Measurements from ENCODE around the gene FLCN. TPM values are rescaled to one million over a fixed set of nuclear protein-coding genes. Genes with fewer than 3 reads are reported as not detected.

The FLCN gene
- total and polyA plus RNA-seq, 10 of the 15 experiments (the other 5 are each of a cell fraction or from before 2014, with no cell fraction given): 1.1 to 24.7 (median 10.4) TPM

DNA sequence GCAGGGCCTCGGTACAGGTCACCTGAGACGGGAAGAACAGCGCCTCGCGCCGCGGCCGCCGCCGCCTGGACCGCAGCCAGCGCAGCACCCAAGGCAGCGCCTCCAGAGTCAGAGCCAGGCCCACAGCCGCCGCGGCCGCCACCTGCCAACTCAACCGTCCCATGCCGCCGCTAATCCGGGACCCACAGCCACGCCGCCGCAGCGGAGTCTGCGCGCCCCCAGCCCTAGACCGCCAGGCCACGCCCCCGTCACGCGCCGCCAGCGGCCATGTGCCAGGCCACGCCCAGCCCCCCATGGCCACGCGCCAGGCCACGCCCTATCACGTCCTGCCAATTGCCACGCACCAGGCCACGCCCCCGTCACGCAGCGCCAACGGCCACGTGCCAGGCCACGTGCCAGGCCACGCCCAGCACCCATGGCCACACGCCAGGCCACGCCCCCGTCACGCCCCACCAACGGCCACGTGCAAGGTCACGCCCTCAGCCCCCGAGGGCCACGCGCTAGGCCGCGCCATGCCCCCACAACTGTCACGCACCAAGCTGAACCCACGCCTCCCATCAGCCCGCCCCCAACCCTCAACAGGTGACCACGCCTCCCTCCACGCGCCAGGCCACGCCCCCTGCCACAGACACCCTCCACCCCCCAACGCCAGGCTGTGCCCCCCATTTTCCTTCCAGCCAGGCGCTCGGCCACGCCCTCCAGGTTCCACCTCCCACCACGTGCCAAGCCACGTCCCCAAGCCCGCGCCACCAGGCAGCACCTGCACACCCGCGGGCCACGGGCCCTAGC is 30.6 kb downstream of the FLCN start, which contains the start of gene PLD6 (continued):
- TF ChIP-seq, protein P1, sequence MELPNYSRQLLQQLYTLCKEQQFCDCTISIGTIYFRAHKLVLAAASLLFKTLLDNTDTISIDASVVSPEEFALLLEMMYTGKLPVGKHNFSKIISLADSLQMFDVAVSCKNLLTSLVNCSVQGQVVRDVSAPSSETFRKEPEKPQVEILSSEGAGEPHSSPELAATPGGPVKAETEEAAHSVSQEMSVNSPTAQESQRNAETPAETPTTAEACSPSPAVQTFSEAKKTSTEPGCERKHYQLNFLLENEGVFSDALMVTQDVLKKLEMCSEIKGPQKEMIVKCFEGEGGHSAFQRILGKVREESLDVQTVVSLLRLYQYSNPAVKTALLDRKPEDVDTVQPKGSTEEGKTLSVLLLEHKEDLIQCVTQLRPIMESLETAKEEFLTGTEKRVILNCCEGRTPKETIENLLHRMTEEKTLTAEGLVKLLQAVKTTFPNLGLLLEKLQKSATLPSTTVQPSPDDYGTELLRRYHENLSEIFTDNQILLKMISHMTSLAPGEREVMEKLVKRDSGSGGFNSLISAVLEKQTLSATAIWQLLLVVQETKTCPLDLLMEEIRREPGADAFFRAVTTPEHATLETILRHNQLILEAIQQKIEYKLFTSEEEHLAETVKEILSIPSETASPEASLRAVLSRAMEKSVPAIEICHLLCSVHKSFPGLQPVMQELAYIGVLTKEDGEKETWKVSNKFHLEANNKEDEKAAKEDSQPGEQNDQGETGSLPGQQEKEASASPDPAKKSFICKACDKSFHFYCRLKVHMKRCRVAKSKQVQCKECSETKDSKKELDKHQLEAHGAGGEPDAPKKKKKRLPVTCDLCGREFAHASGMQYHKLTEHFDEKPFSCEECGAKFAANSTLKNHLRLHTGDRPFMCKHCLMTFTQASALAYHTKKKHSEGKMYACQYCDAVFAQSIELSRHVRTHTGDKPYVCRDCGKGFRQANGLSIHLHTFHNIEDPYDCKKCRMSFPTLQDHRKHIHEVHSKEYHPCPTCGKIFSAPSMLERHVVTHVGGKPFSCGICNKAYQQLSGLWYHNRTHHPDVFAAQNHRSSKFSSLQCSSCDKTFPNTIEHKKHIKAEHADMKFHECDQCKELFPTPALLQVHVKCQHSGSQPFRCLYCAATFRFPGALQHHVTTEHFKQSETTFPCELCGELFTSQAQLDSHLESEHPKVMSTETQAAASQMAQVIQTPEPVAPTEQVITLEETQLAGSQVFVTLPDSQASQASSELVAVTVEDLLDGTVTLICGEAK (IDR thresholded peaks at IDR 0.05; ENCODE audit: borderline replicate concordance): no peak
- TF ChIP-seq IRF4 (IDR thresholded peaks at IDR 0.05; ENCODE audit: low read depth, low read length) (0 out of 2 replicates have a peak, but pooled peaks have one; percentile 27), POLR2A (IDR thresholded peaks at IDR 0.05; ENCODE audit: low read depth, low read length) (peak; percentile 86), NFYB (IDR thresholded peaks at IDR 0.05; ENCODE audit: insufficient read depth, low read depth, low read length) (peak; percentile 47; the same call in 1 of the 2 replicates), SMARCA5 (IDR thresholded peaks at IDR 0.05) (peak; percentile 77), PAX5 (IDR thresholded peaks at IDR 0.05; ENCODE audit: borderline replicate concordance, low read depth, low read length) (peak; percentile 97), CREM (IDR thresholded peaks at IDR 0.05; ENCODE audit: low read depth) (peak; percentile 66), EP300 (IDR thresholded peaks at IDR 0.05; ENCODE audit: borderline replicate concordance in 1 of 2, control insufficient read depth in 1 of 2, low read depth in 2 of 2, low read length in 2 of 2) (no peak), RB1 (IDR thresholded peaks at IDR 0.05; ENCODE audit: borderline replicate concordance) (no peak), TCF3 (IDR thresholded peaks at IDR 0.05; ENCODE audit: borderline replicate concordance, insufficient read depth, low read depth, low read length) (0 out of 2 replicates have a peak, but pooled peaks have one; percentile 43), SMAD5 (IDR thresholded peaks at IDR 0.05; ENCODE audit: low read depth) (no peak), HDAC6 (IDR thresholded peaks at IDR 0.05; ENCODE audit: unreplicated experiment) (peak; percentile 1)
- TF ChIP-seq, protein P2, sequence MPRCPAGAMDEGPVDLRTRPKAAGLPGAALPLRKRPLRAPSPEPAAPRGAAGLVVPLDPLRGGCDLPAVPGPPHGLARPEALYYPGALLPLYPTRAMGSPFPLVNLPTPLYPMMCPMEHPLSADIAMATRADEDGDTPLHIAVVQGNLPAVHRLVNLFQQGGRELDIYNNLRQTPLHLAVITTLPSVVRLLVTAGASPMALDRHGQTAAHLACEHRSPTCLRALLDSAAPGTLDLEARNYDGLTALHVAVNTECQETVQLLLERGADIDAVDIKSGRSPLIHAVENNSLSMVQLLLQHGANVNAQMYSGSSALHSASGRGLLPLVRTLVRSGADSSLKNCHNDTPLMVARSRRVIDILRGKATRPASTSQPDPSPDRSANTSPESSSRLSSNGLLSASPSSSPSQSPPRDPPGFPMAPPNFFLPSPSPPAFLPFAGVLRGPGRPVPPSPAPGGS (IDR thresholded peaks at IDR 0.05; ENCODE audit: borderline replicate concordance, insufficient read depth, low read depth, low read length, poor library complexity, severe bottlenecking): peak; percentile 18
- TF ChIP-seq, protein P3, sequence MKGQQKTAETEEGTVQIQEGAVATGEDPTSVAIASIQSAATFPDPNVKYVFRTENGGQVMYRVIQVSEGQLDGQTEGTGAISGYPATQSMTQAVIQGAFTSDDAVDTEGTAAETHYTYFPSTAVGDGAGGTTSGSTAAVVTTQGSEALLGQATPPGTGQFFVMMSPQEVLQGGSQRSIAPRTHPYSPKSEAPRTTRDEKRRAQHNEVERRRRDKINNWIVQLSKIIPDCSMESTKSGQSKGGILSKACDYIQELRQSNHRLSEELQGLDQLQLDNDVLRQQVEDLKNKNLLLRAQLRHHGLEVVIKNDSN (IDR thresholded peaks at IDR 0.05; ENCODE audit: borderline replicate concordance, extremely low read length, insufficient read depth, low read depth, low read length): peak; percentile 99
- TF ChIP-seq, protein P4, sequence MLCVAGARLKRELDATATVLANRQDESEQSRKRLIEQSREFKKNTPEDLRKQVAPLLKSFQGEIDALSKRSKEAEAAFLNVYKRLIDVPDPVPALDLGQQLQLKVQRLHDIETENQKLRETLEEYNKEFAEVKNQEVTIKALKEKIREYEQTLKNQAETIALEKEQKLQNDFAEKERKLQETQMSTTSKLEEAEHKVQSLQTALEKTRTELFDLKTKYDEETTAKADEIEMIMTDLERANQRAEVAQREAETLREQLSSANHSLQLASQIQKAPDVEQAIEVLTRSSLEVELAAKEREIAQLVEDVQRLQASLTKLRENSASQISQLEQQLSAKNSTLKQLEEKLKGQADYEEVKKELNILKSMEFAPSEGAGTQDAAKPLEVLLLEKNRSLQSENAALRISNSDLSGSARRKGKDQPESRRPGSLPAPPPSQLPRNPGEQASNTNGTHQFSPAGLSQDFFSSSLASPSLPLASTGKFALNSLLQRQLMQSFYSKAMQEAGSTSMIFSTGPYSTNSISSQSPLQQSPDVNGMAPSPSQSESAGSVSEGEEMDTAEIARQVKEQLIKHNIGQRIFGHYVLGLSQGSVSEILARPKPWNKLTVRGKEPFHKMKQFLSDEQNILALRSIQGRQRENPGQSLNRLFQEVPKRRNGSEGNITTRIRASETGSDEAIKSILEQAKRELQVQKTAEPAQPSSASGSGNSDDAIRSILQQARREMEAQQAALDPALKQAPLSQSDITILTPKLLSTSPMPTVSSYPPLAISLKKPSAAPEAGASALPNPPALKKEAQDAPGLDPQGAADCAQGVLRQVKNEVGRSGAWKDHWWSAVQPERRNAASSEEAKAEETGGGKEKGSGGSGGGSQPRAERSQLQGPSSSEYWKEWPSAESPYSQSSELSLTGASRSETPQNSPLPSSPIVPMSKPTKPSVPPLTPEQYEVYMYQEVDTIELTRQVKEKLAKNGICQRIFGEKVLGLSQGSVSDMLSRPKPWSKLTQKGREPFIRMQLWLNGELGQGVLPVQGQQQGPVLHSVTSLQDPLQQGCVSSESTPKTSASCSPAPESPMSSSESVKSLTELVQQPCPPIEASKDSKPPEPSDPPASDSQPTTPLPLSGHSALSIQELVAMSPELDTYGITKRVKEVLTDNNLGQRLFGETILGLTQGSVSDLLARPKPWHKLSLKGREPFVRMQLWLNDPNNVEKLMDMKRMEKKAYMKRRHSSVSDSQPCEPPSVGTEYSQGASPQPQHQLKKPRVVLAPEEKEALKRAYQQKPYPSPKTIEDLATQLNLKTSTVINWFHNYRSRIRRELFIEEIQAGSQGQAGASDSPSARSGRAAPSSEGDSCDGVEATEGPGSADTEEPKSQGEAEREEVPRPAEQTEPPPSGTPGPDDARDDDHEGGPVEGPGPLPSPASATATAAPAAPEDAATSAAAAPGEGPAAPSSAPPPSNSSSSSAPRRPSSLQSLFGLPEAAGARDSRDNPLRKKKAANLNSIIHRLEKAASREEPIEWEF (IDR thresholded peaks at IDR 0.05; ENCODE audit: insufficient replicate concordance, low read depth, low read length): no peak
